CD14-positive monocyte (primary cell): ENCODE data around the gene PLA2G1B. TPM values are rescaled to one million over a fixed set of nuclear protein-coding genes. Genes with fewer than 3 reads are reported as not detected.

Source experiments
- DNase-seq, 3 donors: peaks; one replicate each; pipeline ENCODE4 v3.0.0-alpha.2; 2011 to 2022
- H2AFZ ChIP-seq: 2 replicates; pipeline ENCODE4 v1.6.0; 2012; ENCODE audit warnings: mild to moderate bottlenecking, low read depth, low read length, inconsistent platforms; ENCODE audit not compliant: insufficient read depth, poor library complexity, severe bottlenecking
- H3K27ac ChIP-seq, 2 donors: 1 replicate in 1 of 2; 2 replicates in 1 of 2; pipeline ENCODE4 v1.5.1; 2012 to 2013; ENCODE audit warnings: low read length in 2 of 2, control low read depth in 1 of 2, inconsistent platforms in 1 of 2, low read depth in 1 of 2, mild to moderate bottlenecking in 1 of 2
- H3K27me3 ChIP-seq, 2 donors: one replicate each; pipeline versions ENCODE4 v1.6.0 to v1.6.1; 2011 to 2013; ENCODE audit warnings: low read length in 2 of 2; ENCODE audit not compliant: control insufficient read depth in 2 of 2, insufficient read depth in 2 of 2
- H3K36me3 ChIP-seq, 2 donors: replicated peaks in 1 of 2; 1 replicate in 1 of 2; 2 replicates in 1 of 2; pipeline versions ENCODE4 v1.5.1 to v1.6.1; 2012 to 2013; ENCODE audit warnings: low read length in 2 of 2, control low read depth in 1 of 2, inconsistent platforms in 1 of 2, mild to moderate bottlenecking in 1 of 2; ENCODE audit not compliant: insufficient read depth in 2 of 2, control insufficient read depth in 1 of 2
- H3K4me1 ChIP-seq, 2 donors: 1 replicate in 1 of 2; 2 replicates in 1 of 2; pipeline versions ENCODE4 v1.5.1 to v1.6.1; 2012 to 2013; ENCODE audit warnings: low read length in 2 of 2, control low read depth in 1 of 2, inconsistent platforms in 1 of 2, mild to moderate bottlenecking in 1 of 2, moderate library complexity in 1 of 2; ENCODE audit not compliant: insufficient read depth in 2 of 2, control insufficient read depth in 1 of 2
- H3K4me2 ChIP-seq: replicated peaks from 2 replicates; pipeline ENCODE3; 2012; ENCODE audit warnings: low read length, moderate library complexity, mild to moderate bottlenecking; ENCODE audit not compliant: poor library complexity, severe bottlenecking; ENCODE audit errors: extremely low read depth
- H3K4me3 ChIP-seq, 3 experiments: fragments of 200-600 bp in 1 of 3; sonication (generic) in 1 of 3; replicated peaks in 1 of 3; 1 replicate in 2 of 3; 2 replicates in 1 of 3; pipeline ENCODE4 v1.5.1; 2011 to 2013; ENCODE audit warnings: low read length in 3 of 3, mild to moderate bottlenecking in 3 of 3, control low read depth in 2 of 3, low read depth in 2 of 3, inconsistent platforms in 1 of 3, moderate library complexity in 1 of 3
- H3K79me2 ChIP-seq: 2 replicates; pipeline ENCODE4 v1.6.0; 2012; ENCODE audit warnings: mild to moderate bottlenecking, control low read depth, inconsistent platforms, low read length, moderate library complexity; ENCODE audit not compliant: insufficient read depth
- H3K9ac ChIP-seq: 2 replicates; pipeline ENCODE4 v1.6.0; 2017; ENCODE audit warnings: low read length, mild to moderate bottlenecking; ENCODE audit not compliant: insufficient read depth, poor library complexity, severe bottlenecking
- H3K9me3 ChIP-seq, 2 donors: replicated peaks in 1 of 2; 1 replicate in 1 of 2; 2 replicates in 1 of 2; pipeline versions ENCODE4 v1.5.1 to v1.6.1; 2012 to 2013; ENCODE audit warnings: low read length in 2 of 2, control low read depth in 1 of 2; ENCODE audit not compliant: control insufficient read depth in 1 of 2, insufficient read depth in 1 of 2
- H4K20me1 ChIP-seq: 2 replicates; pipeline ENCODE4 v1.6.0; 2012; ENCODE audit warnings: mild to moderate bottlenecking, low read length, control low read depth, moderate library complexity; ENCODE audit not compliant: insufficient read depth
- H3K27ac Mint-ChIP-seq, 7 donors: one replicate each; pipeline ENCODE4 v1.8.0; 2020; ENCODE audit warnings: mild to moderate bottlenecking in 7 of 7, mixed read lengths in 7 of 7, moderate library complexity in 6 of 7, inconsistent platforms in 2 of 7
- H3K27me3 Mint-ChIP-seq, 3 donors: one replicate each; pipeline ENCODE4 v1.8.0; 2021 to 2022; ENCODE audit warnings: low read depth in 3 of 3, mild to moderate bottlenecking in 3 of 3, mixed read lengths in 3 of 3, moderate library complexity in 3 of 3, inconsistent platforms in 1 of 3
- H3K36me3 Mint-ChIP-seq, 2 donors: one replicate each; pipeline ENCODE4 v1.8.0; 2020; ENCODE audit warnings: mixed read lengths in 2 of 2, inconsistent platforms in 1 of 2, mild to moderate bottlenecking in 1 of 2
- H3K4me1 Mint-ChIP-seq: one replicate; pipeline ENCODE4 v1.8.0; 2020; ENCODE audit warnings: mild to moderate bottlenecking, mixed read lengths
- H3K4me3 Mint-ChIP-seq, 2 donors: one replicate each; pipeline ENCODE4 v1.8.0; 2020; ENCODE audit warnings: mild to moderate bottlenecking in 2 of 2, mixed read lengths in 2 of 2, moderate library complexity in 1 of 2
- H3K9me3 Mint-ChIP-seq, 7 donors: one replicate each; pipeline ENCODE4 v1.8.0; 2020 to 2022; ENCODE audit warnings: mixed read lengths in 7 of 7, mild to moderate bottlenecking in 6 of 7, moderate library complexity in 6 of 7, inconsistent platforms in 2 of 7
- CTCF ChIP-seq: fragments of 200-600 bp; IDR thresholded peaks from one replicate; pipeline ENCODE4 v1.8.0; 2022; ENCODE audit warnings: antibody characterized with exemption, mild to moderate bottlenecking
- WGBS: methylation state at CpG from one replicate; pipeline ENCODE4 v1.1.5; 2013; ENCODE audit warnings: missing lambda C conversion rate; ENCODE audit not compliant: insufficient coverage; 5-methylcytosine and 5-hydroxymethylcytosine counted together
- intact Hi-C, 2 donors: fragments of 100-400 bp; cut with micrococcal nuclease; formaldehyde crosslinking; loops; one replicate each; pipeline versions ENCODE4 v1.15.0 to v1.15.1; 2023
- polyA plus RNA-seq, 3 donors: library from polyadenylated mRNA; depleted of rRNA in 1 of 3; unstranded in 2 of 3; stranded (reverse) in 1 of 3; fragments of 300-500 nt in 2 of 3; fragments of >200 nt in 1 of 3; fragmentation: Illumina TruSeq in 2 of 3; gene quantifications; 1 replicate in 2 of 3; 2 replicates in 1 of 3; pipeline ENCODE4 v1.2.3, GENCODE V29; 2012 to 2021

The PLA2G1B gene
- polyA plus RNA-seq, 3 donors: not detected

- H3K79me2 ChIP-seq: no peaks in the 10 kb centered on the region
- intact Hi-C loops: no loop called here
- peaks cover 40 to 75% of the 10 kb centered on the region in 2 donors for H3K27me3 ChIP-seq
- no peaks in the 10 kb centered on the region for H4K20me1 ChIP-seq
- no peak overlapping the region for H3K9ac ChIP-seq
- Mint-ChIP-seq H3K9me3 (peaks cover 0 to 7% (median 1%) of the 10 kb centered on the region in 7 donors), H3K27me3 (peaks cover 68 to 95% (median 78%) of the 10 kb centered on the region in 3 donors), H3K4me1 (peaks cover 3% of the 10 kb centered on the region), H3K4me3 (no peak overlapping the region), H3K36me3 (no peaks in the 10 kb centered on the region), H3K27ac (no peak overlapping the region)
- TF ChIP-seq CTCF: no peak
- WGBS: 85% methylated on average over 8 of the region's 9 CpGs
- H3K27ac ChIP-seq: no peak overlapping the region
- no peak overlapping the region for H3K4me3 ChIP-seq
- peaks cover 0 to 2% of the 10 kb centered on the region in 2 donors for H3K4me1 ChIP-seq
- no peaks in the 10 kb centered on the region for H3K36me3 ChIP-seq
- no peak for DNase-seq
- no peak overlapping the region for H3K4me2 ChIP-seq
- H2AFZ ChIP-seq: no peak overlapping the region
- H3K9me3 ChIP-seq: peaks cover 2 to 3% of the 10 kb centered on the region in 2 donors
These were observed 35.8 kb upstream of the PLA2G1B start for GRCh38 chr12:120363274-120363855.

GRCh38 chr12:120362516-120363273 lies 35.1 kb upstream of the PLA2G1B start:
- intact Hi-C loops: no loop called here
- H3K27me3 ChIP-seq: peaks cover 37 to 71% of the 10 kb centered on the region in 2 donors

More at GRCh38 chr12:120362516-120363273, 35.1 kb upstream of the PLA2G1B start:
- no peak for DNase-seq
- H2AFZ ChIP-seq: no peak overlapping the region
- no peak overlapping the region for H3K9ac ChIP-seq
- Mint-ChIP-seq H3K9me3 (peaks cover 0 to 5% (median under 1%) of the 10 kb centered on the region in 7 donors), H3K36me3 (no peaks in the 10 kb centered on the region), H3K4me3 (peak overlapping the region in 1 of 2 donors; percentile 62), H3K27ac (no peak overlapping the region), H3K4me1 (peaks cover 3% of the 10 kb centered on the region), H3K27me3 (peaks cover 64 to 93% (median 75%) of the 10 kb centered on the region in 3 donors)
- H3K9me3 ChIP-seq: peaks cover 2 to 3% of the 10 kb centered on the region in 2 donors
- 92% methylated on average over 5 of the region's 14 CpGs for WGBS
- TF ChIP-seq CTCF: no peak
- no peaks in the 10 kb centered on the region for H3K79me2 ChIP-seq
- H3K36me3 ChIP-seq: no peaks in the 10 kb centered on the region
- no peak overlapping the region for H3K4me3 ChIP-seq
- H3K27ac ChIP-seq: no peak overlapping the region
- H3K4me1 ChIP-seq: no peaks in the 10 kb centered on the region
- H4K20me1 ChIP-seq: no peaks in the 10 kb centered on the region
- no peak overlapping the region for H3K4me2 ChIP-seq
